HG03064 (cell line): ENCODE measurements around the gene OGT.

Source experiments
- ATAC-seq: cut with Tn5 transposase; IDR thresholded peaks from one replicate; pipeline ENCODE4 v1.9.1; 2021; ENCODE audit warnings: low read depth; ENCODE audit not compliant: unreplicated experiment

Gene OGT

DNA sequence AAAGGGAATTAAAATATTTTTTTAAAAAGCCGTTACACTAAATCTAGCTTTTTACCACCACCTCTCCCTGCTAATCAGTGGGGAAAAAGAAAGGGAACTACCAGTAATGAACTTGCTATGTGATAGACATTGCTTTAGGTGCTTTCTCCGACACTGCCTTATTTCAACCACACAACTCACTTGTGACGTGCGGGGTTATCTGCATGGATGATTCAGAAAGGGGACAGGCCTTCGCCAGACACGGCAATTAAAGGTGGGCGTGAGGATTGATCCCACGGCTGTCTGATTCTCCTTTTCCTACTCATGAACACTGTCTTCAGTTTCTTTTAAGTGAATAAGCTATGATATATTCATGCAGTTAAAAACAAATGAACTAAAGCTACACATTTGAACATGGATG, 86.3 kb downstream of the OGT start:
- ATAC-seq, result no peak

DNA sequence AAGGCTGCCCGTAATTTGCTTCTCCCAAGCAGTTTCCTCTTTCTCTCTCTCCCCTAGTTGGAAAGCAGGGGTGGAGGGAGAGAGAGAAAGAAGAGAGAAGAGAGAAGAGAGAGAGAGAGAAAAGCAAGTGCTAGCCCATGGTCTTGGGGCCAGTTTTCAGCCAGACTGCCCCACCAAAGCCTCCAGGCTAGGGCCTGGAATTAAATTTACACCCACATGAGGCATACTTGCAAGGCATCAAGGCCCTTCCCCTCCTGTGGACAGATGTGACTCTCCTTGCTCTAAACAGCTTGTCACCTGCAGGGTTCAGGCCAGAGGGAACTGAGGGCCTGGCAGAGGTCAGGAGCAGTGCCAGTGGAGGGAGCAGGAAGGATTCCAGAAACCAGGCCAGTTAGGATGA, 87.1 kb downstream of the OGT start:
- ATAC-seq, result no peak

DNA sequence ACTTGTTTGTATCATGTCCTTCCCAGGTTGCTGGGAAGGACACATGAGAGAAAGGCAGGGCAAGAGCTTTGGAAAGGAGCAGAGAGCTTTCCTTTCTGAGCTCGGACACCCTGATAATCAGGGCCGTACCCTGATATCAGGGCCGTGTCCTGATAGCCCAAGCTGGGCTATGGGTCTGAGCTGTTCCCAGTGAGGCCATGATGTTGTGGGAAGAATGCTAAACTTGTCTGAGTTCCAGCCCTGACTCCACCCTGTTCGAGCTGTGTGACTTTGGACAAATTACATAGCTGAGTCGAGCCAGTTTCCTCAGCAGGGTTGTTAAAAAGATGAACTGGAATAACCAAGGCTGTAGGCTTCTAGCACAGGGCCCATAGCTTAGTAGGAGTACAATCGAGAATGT, 88.7 kb downstream of the OGT start:
- no peak for ATAC-seq

DNA sequence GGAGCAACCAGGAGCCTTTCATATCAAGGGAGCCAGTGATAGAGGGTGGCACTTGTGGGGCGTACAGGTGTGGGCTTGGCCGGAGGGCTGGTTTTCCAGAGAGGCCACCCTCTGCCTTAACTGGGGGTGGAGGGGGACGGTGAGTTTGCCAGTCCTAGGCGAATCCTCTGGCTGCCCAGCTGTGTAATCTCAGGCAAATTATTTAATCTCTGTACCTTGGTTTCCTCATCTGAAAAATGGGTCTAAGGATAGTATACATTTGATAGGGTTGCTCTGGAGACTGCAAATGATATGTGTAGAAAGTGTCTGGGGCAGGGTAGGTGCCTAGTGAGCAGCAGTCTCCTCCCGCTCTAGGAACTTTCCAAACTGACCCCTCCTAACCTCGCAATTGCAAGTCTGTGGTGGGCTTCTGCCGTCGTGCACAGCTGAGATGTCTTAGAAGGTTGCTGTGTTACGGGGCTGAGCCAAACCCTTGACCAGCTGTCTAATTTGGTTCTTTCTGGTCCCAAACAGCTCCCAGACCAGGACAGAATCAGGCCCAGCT, 89.2 kb downstream of the OGT start:
- ATAC-seq, result no peak

DNA sequence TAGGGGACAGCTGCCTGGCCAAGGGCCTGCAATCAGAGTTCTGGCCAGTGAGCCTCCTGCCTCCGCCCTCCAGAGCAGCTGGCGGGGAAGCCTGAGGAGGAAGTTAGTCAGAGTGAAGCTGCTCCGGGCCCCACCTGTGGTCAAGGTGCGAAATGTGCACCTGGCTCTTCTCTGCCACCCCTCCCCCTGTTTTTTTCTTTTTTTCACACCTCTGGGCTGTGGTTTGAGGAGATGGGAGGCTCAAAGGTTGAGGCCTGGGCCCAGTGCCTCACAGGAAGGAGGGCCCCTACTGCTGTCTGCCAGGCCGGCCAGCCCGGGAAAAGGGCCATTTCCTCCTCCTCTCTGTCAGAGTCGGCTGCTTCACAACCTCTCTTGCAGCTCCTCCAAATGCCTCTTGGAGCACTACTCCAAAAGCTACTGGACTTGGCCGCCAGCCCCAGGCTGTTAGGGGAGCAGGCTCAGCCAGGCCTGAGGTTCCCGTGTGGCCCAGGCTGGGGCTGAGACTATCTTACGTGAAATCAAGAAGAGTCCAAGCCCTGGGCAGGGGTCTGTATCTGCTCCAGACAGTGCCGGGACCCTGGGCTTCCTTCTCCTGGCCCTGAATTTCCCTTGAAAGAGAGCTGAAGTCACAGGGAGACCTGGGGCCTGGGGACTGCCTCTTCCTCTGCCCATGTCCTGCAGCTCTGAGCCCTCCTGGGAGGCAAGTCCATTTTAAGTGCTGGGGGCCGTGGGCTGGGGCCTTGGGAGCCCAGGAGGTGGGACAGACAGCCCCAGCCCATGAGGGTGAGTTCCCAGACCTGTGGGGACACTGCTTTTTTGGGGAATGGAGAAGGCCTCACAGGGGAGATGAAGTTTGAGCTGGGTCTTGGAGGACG, 89.9 kb downstream of the OGT start:
- ATAC-seq, result peak; percentile 51

DNA sequence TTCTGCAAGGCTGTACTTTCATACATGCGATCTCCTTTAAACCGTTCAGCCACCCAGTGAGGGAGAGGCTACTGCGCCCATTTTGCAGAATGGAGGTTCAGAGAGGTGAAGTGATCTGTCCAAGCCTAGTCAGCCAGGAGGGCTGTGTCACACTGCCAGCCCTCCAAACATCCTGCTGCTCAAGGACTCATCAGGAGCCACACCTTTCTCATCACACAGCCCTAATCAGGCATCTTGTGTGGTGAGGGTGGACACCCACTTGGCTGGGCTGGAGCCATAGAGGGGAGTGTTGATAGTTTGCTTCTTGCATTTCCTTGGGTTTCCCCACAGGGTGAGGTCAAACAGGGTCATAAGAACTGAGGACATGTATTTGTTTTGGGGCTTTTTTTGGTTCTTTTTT, 90.8 kb downstream of the OGT start:
- no peak for ATAC-seq

DNA sequence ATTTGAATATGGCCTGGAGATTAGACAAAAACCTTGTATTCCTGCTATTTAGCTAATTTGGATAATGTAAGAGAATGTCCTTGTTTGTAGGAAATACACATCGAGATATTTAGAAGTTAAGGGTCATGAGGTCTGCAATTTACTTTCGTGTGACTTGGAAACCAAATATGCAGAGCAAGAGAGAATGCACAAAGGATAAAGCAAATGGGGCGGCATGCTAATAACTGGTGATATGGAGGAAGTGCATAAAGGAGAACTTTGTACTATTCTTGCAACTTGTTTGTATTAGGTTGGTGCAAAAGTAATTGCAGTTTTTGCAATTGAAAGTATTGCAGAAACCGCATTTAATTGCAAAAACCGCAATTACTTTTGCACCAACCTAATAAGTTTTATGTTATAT, 92.6 kb downstream of the OGT start:
- ATAC-seq, result no peak
